Activated CD8-positive, alpha-beta memory T cell treated with anti-CD3 and anti-CD28 coated beads for 36 hours (primary cell): ENCODE measurements around the gene SPATA2L. TPM values are rescaled to one million over a fixed set of nuclear protein-coding genes. Genes with fewer than 3 reads are reported as not detected.
"Not testable (repeated sequence)": the region's sequence is repeated elsewhere in the genome, so short reads cannot be mapped to it uniquely, and the experiment has no call there.

Experiments used
- CTCF ChIA-PET: fragments of 350-600 bp; sonication (Branson Sonifier 250); formaldehyde crosslinking; loops from one replicate; lab custom pipeline; 2021; ENCODE audit warnings: antibody characterized with exemption; lab: Charles Lee
- POLR2A ChIA-PET: fragments of 350-600 bp; sonication (Branson Sonifier 250); formaldehyde crosslinking; loops from one replicate; lab custom pipeline; 2021; ENCODE audit warnings: antibody characterized with exemption; lab: Charles Lee
- total RNA-seq, 2 experiments: library from RNA; stranded (reverse); gene quantifications; one replicate each; pipeline ENCODE4 v1.2.3, GENCODE V29; 2021

SPATA2L gene
- total RNA-seq, 2 experiments from 2014 or later = 7.4 to 7.9 TPM

- CTCF ChIA-PET = interaction anchor here (0.9 to 4.4 kb wide), 3 partner anchors 10 to 164 kb away, joined by 3 to 47 read pairs (median 30); partner anchors contain the start of gene CDK10
- POLR2A ChIA-PET = interaction anchor here (0.5 to 0.9 kb wide), 3 partner anchors 11 to 865 kb away, joined by 3 to 4 read pairs (median 3); partner anchors contain the start of gene CDK10
These were observed 3.7 kb downstream of the SPATA2L start for GRCh38 chr16:89697616-89698331.

GRCh38 chr16:89697161-89697615 is 4.3 kb downstream of the SPATA2L start:
- CTCF ChIA-PET = interaction anchor here (0.9 to 1.3 kb wide), 2 partner anchors 10 to 164 kb away, joined by 3 to 4 read pairs; partner anchors contain the start of gene CDK10
- POLR2A ChIA-PET = interaction anchor here (0.9 kb wide), 1 partner anchor 10 kb away, joined by 3 read pairs; the partner anchor contains the start of gene CDK10

GRCh38 chr16:89696670-89697128 is 4.8 kb downstream of the SPATA2L start:
- ChIA-PET CTCF (interaction anchor here (1.3 kb wide), 1 partner anchor 10 kb away, joined by 4 read pairs; the partner anchor contains the start of gene CDK10), POLR2A (interaction anchor here (0.9 kb wide), 1 partner anchor 10 kb away, joined by 3 read pairs; the partner anchor contains the start of gene CDK10)

GRCh38 chr16:89695875-89696669 is 5.4 kb downstream of the SPATA2L start:
- ChIA-PET POLR2A (no interaction called here), CTCF (interaction anchor here (1.3 kb wide), 1 partner anchor 9 kb away, joined by 4 read pairs; the partner anchor contains the start of gene CDK10)

- CTCF ChIA-PET = no interaction called here
- POLR2A ChIA-PET = no interaction called here
These were observed 6.2 kb downstream of the SPATA2L start for GRCh38 chr16:89695086-89695874.

GRCh38 chr16:89694784-89695085 is 6.8 kb downstream of the SPATA2L start:
- POLR2A ChIA-PET, CTCF ChIA-PET: not testable (repeated sequence)

- ChIA-PET POLR2A (interaction anchor here (0.6 kb wide), 1 partner anchor 23 kb away, joined by 3 read pairs; no protein-coding TSS in a partner anchor), CTCF (no interaction called here)
These were observed 7.3 kb downstream of the SPATA2L start for GRCh38 chr16:89693931-89694783.

- POLR2A ChIA-PET = no interaction called here
- CTCF ChIA-PET = interaction anchor here (0.6 kb wide), 1 partner anchor 21 kb away, joined by 3 read pairs; no protein-coding TSS in a partner anchor
These were observed 8.2 kb downstream of the SPATA2L start for GRCh38 chr16:89693289-89693731.

GRCh38 chr16:89691986-89692569 is 9.4 kb downstream of the SPATA2L start:
- CTCF ChIA-PET = no interaction called here

GRCh38 chr16:89691231-89691985 is 10.1 kb downstream of the SPATA2L start:
- CTCF ChIA-PET = no interaction called here
- POLR2A ChIA-PET = no interaction called here

More at GRCh38 chr16:89691986-89692569, 9.4 kb downstream of the SPATA2L start:
- POLR2A ChIA-PET = interaction anchor here (0.7 kb wide), 1 partner anchor 89 kb away, joined by 3 read pairs; no protein-coding TSS in a partner anchor

GRCh38 chr16:89690392-89690901 is 11.1 kb downstream of the SPATA2L start:
- ChIA-PET CTCF (no interaction called here), POLR2A (no interaction called here)

GRCh38 chr16:89689621-89690020 is 11.9 kb downstream of the SPATA2L start:
- CTCF ChIA-PET = interaction anchor here (0.8 to 4.1 kb wide), 2 partner anchors 10 to 23 kb away, joined by 3 to 30 read pairs; partner anchors contain the start of gene SPATA2L

GRCh38 chr16:89689142-89689541 is 12.4 kb downstream of the SPATA2L start:
- ChIA-PET CTCF (interaction anchor here (0.8 to 4.1 kb wide), 2 partner anchors 11 to 24 kb away, joined by 3 to 30 read pairs; partner anchors contain the start of gene SPATA2L), POLR2A (interaction anchor here (0.6 kb wide), 1 partner anchor 184 kb away, joined by 3 read pairs; the partner anchor contains the start of gene TCF25)

More at GRCh38 chr16:89689621-89690020, 11.9 kb downstream of the SPATA2L start:
- POLR2A ChIA-PET = interaction anchor here (0.6 kb wide), 1 partner anchor 184 kb away, joined by 3 read pairs; the partner anchor contains the start of gene TCF25

- CTCF ChIA-PET = interaction anchor here (0.7 to 4.1 kb wide), 2 partner anchors 11 to 31 kb away, joined by 8 to 30 read pairs; partner anchors contain the start of genes CHMP1A, SPATA2L and SPATA33
- POLR2A ChIA-PET = interaction anchor here (0.7 kb wide), 1 partner anchor 185 kb away, joined by 6 read pairs; the partner anchor contains the start of gene TCF25
These were observed 13.1 kb downstream of the SPATA2L start for GRCh38 chr16:89688395-89688794.

- POLR2A ChIA-PET = interaction anchor here (0.8 to 1.4 kb wide), 5 partner anchors 10 to 186 kb away, joined by 3 to 10 read pairs (median 3); partner anchors contain the start of gene TCF25
- CTCF ChIA-PET = interaction anchor here (1.0 to 4.1 kb wide), 3 partner anchors 9 to 119 kb away, joined by 3 to 30 read pairs (median 4); partner anchors contain the start of gene SPATA2L
These were observed 14.2 kb downstream of the SPATA2L start for GRCh38 chr16:89687092-89687940.
